ENCODE results near the gene BEST2. TPM values are rescaled to one million over a fixed set of nuclear protein-coding genes. Genes with fewer than 3 reads are reported as not detected.

The BEST2 gene
- total RNA-seq, 1 experiment from 2014 or later: 0.27 TPM

DNA sequence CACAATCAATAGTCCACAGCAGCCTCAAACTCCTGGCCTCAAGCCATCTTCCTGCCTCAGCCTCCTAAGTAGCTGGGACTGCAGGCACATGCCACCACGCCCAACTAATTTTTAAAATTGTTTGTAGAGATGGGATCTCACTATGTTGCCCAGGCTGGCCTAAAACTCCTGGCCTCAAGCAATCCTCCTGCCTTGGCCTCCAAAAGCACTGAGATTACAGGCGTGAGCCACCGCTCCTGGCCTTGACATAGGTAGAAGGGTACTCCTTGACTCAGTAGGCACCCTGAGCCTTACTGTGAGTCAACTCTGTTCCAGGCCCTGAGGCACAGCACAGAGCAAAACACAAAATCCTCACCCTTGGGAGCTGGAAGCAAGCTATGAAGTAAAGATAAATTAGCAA is 35.7 kb upstream of the BEST2 start:
- no peaks in the 10 kb centered on the region for H3K9me3 Mint-ChIP-seq (ENCODE audit: unreplicated experiment)
- H3K4me3 Mint-ChIP-seq (ENCODE audit: unreplicated experiment): no peak overlapping the region
- intact Hi-C loops (cut with micrococcal nuclease; ENCODE audit: unreplicated experiment): loop anchor here (2.0 kb wide), 1 partner anchor 81 kb away; no protein-coding TSS in a partner anchor
- Histone ChIP-seq H3K9me3 (no peaks in the 10 kb centered on the region), H3K27me3 (replicated peaks; ENCODE audit: control insufficient read depth, insufficient read depth, low read length) (no peaks in the 10 kb centered on the region), H3K4me1 (0 out of 2 replicates have a peak, but pooled peaks cover 3% of the 10 kb centered on the region), H3K36me3 (ENCODE audit: control insufficient read depth, insufficient read depth, low read length) (peaks cover 7% of the 10 kb centered on the region), H3K4me3 (ENCODE audit: low read depth, low read length) (no peak overlapping the region)
- no peaks in the 10 kb centered on the region for H3K4me1 Mint-ChIP-seq (ENCODE audit: low read depth, unreplicated experiment)
- BruUV-seq (replicated peaks): no TSS peak
- ChIA-PET CTCF (no interaction called here), POLR2A (no interaction called here)
- TF ChIP-seq, protein P1, sequence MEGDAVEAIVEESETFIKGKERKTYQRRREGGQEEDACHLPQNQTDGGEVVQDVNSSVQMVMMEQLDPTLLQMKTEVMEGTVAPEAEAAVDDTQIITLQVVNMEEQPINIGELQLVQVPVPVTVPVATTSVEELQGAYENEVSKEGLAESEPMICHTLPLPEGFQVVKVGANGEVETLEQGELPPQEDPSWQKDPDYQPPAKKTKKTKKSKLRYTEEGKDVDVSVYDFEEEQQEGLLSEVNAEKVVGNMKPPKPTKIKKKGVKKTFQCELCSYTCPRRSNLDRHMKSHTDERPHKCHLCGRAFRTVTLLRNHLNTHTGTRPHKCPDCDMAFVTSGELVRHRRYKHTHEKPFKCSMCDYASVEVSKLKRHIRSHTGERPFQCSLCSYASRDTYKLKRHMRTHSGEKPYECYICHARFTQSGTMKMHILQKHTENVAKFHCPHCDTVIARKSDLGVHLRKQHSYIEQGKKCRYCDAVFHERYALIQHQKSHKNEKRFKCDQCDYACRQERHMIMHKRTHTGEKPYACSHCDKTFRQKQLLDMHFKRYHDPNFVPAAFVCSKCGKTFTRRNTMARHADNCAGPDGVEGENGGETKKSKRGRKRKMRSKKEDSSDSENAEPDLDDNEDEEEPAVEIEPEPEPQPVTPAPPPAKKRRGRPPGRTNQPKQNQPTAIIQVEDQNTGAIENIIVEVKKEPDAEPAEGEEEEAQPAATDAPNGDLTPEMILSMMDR (IDR thresholded peaks at IDR 0.05; ENCODE audit: insufficient read depth in 1 of 2, low read depth in 1 of 2, low read length in 1 of 2, severe bottlenecking in 1 of 2, unreplicated experiment in 1 of 2): no peak
- H3K27ac Mint-ChIP-seq (ENCODE audit: unreplicated experiment): no peak overlapping the region
- H3K27me3 Mint-ChIP-seq (ENCODE audit: insufficient read depth, unreplicated experiment): no peaks in the 10 kb centered on the region
- peaks cover 71% of the 10 kb centered on the region for H3K36me3 Mint-ChIP-seq (ENCODE audit: insufficient read depth, unreplicated experiment)
- DNase-seq: no peak

DNA sequence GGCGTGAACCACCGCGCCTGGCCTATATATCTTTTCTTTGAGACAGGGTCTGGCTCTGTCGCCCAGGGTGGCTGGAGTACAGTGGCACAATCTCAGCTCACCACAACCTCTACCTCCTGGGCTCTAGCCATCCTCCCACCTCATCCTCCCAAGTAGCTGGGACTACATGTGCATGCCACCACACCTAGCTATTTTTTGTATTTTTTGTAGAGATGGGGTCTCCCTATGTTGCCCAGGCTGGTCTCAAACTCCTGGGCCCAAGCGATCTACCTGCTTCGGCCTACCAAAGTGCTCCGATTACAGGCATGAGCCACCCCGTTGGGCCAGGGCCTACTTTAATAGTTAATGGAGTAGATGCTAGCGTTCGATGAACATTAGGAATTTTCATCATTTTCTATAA is 31.3 kb upstream of the BEST2 start:
- H3K9me3 Mint-ChIP-seq (ENCODE audit: unreplicated experiment): no peaks in the 10 kb centered on the region
- H3K4me1 ChIP-seq: 0 out of 2 replicates have a peak, but pooled peaks cover 8% of the 10 kb centered on the region
- no peak overlapping the region for H3K4me3 ChIP-seq (ENCODE audit: low read depth, low read length)
- H3K36me3 ChIP-seq (ENCODE audit: control insufficient read depth, insufficient read depth, low read length): peaks cover 4% of the 10 kb centered on the region
- no peaks in the 10 kb centered on the region for H3K27me3 ChIP-seq (replicated peaks; ENCODE audit: control insufficient read depth, insufficient read depth, low read length)
- peaks cover 14% of the 10 kb centered on the region for H3K4me1 Mint-ChIP-seq (ENCODE audit: low read depth, unreplicated experiment)
- no peaks in the 10 kb centered on the region for H3K27me3 Mint-ChIP-seq (ENCODE audit: insufficient read depth, unreplicated experiment)
- ChIA-PET CTCF (no interaction called here), POLR2A (no interaction called here)
- intact Hi-C loops (cut with micrococcal nuclease; ENCODE audit: unreplicated experiment): loop anchor here (5.0 kb wide), 1 partner anchor 57 kb away; the partner anchor contains the start of gene HOOK2
- TF ChIP-seq, protein P1 (IDR thresholded peaks at IDR 0.05; ENCODE audit: insufficient read depth in 1 of 2, low read depth in 1 of 2, low read length in 1 of 2, severe bottlenecking in 1 of 2, unreplicated experiment in 1 of 2): no peak
- no peak for DNase-seq
- BruUV-seq (replicated peaks): no TSS peak
- H3K4me3 Mint-ChIP-seq (ENCODE audit: unreplicated experiment): peak overlapping the region; percentile 23
- peak overlapping the region; percentile 68 for H3K27ac Mint-ChIP-seq (ENCODE audit: unreplicated experiment)
- no peaks in the 10 kb centered on the region for H3K9me3 ChIP-seq
- peaks cover 73% of the 10 kb centered on the region for H3K36me3 Mint-ChIP-seq (ENCODE audit: insufficient read depth, unreplicated experiment)

DNA sequence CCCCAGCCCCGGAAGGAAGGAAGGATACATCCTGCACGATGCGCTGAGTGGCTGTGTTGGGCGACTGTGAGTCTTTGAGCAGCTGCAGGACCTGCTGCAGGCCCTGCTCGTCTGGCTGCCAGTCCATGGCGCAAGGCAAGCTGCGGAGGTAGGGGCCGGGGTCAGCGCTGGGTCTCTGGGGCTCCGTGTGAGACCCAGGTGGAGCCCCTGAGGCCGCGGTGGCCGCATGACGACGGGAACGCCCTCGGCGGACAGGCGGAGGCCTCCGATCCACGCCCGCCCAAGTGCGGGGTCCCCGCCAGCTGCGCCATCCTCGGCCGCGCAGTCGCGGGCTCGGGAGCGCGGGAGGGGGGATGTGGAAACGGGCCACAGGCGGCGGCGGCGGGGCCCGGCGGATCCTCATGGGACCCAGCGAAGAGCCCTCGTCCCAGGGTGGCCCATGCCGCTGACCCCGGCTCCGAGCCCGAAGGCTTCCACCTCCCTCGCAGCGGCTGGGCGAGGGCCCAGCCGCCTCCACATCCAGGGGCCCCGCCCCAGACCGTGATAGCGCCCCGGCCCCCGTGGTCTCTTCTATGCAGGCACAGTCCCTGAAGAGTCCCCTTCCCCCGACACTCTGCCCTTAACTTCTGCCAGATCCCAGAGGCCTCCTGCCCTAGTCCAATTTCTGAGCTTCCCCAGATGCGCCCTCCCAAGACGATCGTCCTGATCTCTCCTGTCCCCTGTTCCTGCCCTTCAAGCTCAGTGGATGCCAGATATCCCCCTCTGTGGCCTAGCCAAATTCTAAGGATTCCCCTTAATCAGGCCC is 30.5 kb upstream of the BEST2 start:
- Mint-ChIP-seq H3K27ac (ENCODE audit: unreplicated experiment) (peak overlapping the region; percentile 77), H3K27me3 (ENCODE audit: insufficient read depth, unreplicated experiment) (no peaks in the 10 kb centered on the region), H3K36me3 (ENCODE audit: insufficient read depth, unreplicated experiment) (peaks cover 66% of the 10 kb centered on the region), H3K9me3 (ENCODE audit: unreplicated experiment) (no peaks in the 10 kb centered on the region), H3K4me1 (ENCODE audit: low read depth, unreplicated experiment) (peaks cover 14% of the 10 kb centered on the region), H3K4me3 (ENCODE audit: unreplicated experiment) (peak overlapping the region; percentile 91)
- ChIA-PET POLR2A (interaction anchor here (0.6 to 1.0 kb wide), 4 partner anchors 13 to 76 kb away, joined by 3 to 11 read pairs (median 4); partner anchors contain the start of gene GET3), CTCF (interaction anchor here (0.6 kb wide), 1 partner anchor 70 kb away, joined by 5 read pairs; the partner anchor contains the start of gene JUNB)
- Histone ChIP-seq H3K4me3 (ENCODE audit: low read depth, low read length) (peak overlapping the region; percentile 92), H3K36me3 (ENCODE audit: control insufficient read depth, insufficient read depth, low read length) (peaks cover 4% of the 10 kb centered on the region), H3K4me1 (0 out of 2 replicates have a peak, but pooled peaks cover 8% of the 10 kb centered on the region), H3K9me3 (no peaks in the 10 kb centered on the region), H3K27me3 (replicated peaks; ENCODE audit: control insufficient read depth, insufficient read depth, low read length) (no peaks in the 10 kb centered on the region)
- no TSS peak for BruUV-seq (replicated peaks)
- intact Hi-C loops (cut with micrococcal nuclease; ENCODE audit: unreplicated experiment): loop anchor here (5.0 kb wide), 1 partner anchor 56 kb away; the partner anchor contains the start of gene HOOK2
- no peak for DNase-seq
- TF ChIP-seq, protein P1 (IDR thresholded peaks at IDR 0.05; ENCODE audit: insufficient read depth in 1 of 2, low read depth in 1 of 2, low read length in 1 of 2, severe bottlenecking in 1 of 2, unreplicated experiment in 1 of 2): no peak

All from Caco-2 (cell line).